Measurements from ENCODE around the gene HIGD1A.

HIGD1A gene

DNA sequence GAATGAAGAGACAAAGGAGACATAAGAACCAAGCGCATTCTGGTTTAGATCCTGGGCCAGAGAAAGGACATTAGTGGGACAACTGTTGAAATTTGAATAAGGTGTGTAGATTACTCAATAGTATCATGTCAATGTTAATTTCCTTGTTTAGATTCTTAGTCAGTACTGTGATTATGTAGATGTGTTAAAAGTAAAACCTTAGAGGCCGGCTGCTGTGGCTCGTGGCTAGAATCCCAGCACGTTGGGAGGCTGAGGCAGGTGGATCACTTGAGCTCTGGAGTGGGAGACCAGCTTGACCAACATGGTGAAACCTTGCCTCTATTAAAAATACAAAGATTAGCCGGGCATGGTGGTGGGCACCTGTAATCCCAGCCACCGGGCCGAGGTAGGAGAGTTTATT is 44.7 kb upstream of the HIGD1A start:
- TF ChIP-seq, protein P1, sequence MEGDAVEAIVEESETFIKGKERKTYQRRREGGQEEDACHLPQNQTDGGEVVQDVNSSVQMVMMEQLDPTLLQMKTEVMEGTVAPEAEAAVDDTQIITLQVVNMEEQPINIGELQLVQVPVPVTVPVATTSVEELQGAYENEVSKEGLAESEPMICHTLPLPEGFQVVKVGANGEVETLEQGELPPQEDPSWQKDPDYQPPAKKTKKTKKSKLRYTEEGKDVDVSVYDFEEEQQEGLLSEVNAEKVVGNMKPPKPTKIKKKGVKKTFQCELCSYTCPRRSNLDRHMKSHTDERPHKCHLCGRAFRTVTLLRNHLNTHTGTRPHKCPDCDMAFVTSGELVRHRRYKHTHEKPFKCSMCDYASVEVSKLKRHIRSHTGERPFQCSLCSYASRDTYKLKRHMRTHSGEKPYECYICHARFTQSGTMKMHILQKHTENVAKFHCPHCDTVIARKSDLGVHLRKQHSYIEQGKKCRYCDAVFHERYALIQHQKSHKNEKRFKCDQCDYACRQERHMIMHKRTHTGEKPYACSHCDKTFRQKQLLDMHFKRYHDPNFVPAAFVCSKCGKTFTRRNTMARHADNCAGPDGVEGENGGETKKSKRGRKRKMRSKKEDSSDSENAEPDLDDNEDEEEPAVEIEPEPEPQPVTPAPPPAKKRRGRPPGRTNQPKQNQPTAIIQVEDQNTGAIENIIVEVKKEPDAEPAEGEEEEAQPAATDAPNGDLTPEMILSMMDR (conservative IDR thresholded peaks at IDR 0.05; ENCODE audit: low read depth): no peak
- ChIA-PET CTCF (no interaction called here), POLR2A (ENCODE audit: low non-redundant PET) (no interaction called here)
- DNase-seq (ENCODE audit: low spot score): no peak
- H3K27ac ChIP-seq: no peak overlapping the region

DNA sequence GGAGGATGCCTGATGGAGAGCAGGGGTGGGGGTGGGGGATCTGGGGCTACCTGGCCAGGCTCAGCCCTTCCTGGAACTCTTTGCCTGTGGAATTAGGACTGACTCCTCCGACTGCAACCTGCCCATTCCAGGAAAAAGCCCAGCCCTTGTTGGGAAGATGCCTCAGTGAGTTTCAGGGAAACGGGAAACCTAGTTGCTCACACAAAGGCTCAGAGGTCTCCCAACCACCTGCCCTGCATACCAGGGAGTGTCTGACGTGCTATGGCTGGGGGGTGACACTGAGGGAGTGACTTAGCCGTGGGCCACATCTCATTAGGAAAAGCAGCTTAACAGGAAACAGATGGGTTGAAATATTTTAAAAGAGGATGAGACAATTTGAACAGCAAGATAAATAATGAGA is 43.4 kb upstream of the HIGD1A start:
- ChIA-PET CTCF (no interaction called here), POLR2A (ENCODE audit: low non-redundant PET) (no interaction called here)

DNA sequence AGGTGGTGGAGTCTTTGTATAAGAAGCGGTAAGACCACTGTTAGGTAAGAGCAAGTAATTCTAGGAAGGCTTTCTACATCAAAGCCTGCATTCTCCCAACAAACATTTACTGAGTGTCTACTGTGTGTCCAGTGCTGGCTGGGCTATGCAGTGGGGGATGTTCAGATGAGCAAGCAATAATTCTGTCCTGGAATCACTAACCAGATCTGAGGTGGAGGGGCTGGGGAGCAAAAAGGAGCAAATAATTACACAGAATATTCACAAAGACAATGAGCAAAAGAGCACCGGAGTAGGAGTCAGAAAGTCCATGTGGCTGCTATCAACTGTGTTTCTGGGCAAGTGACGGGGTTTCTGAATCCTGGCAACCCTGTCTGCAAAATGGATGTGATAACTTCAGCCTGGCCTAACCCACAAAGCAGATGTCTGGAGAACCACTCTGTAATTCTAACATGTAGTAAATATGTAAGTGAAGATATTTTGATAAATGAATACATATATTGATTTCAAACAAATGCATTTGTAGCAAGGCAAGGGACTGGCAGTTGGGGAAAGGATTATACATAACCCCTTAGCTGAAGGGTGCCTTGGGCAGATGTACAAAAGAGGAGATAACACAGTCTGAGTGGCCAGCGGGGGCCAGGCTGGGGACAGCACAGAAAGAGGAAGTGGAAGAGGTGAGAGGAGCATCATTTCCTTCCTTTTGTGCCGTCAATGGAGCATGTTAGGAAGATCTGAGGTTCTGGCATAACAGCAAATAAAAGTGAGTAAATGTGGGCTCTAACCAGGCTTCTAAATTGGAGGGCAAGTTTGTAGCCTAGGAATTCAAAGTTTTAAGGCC is 42.6 kb upstream of the HIGD1A start:
- ChIA-PET CTCF (interaction anchor here (0.5 kb wide), 1 partner anchor 289 kb away, joined by 4 read pairs; no protein-coding TSS in a partner anchor), POLR2A (ENCODE audit: low non-redundant PET) (no interaction called here)
- DNase-seq (ENCODE audit: low spot score): no peak
- TF ChIP-seq, protein P1 (conservative IDR thresholded peaks at IDR 0.05; ENCODE audit: low read depth): no peak
- H3K27ac ChIP-seq: no peak overlapping the region

More for the DNA sequence above, 43.4 kb upstream of the HIGD1A start:
- TF ChIP-seq, protein P1 (conservative IDR thresholded peaks at IDR 0.05; ENCODE audit: low read depth): no peak
- no peak for DNase-seq (ENCODE audit: low spot score)
- H3K27ac ChIP-seq: no peak overlapping the region

DNA sequence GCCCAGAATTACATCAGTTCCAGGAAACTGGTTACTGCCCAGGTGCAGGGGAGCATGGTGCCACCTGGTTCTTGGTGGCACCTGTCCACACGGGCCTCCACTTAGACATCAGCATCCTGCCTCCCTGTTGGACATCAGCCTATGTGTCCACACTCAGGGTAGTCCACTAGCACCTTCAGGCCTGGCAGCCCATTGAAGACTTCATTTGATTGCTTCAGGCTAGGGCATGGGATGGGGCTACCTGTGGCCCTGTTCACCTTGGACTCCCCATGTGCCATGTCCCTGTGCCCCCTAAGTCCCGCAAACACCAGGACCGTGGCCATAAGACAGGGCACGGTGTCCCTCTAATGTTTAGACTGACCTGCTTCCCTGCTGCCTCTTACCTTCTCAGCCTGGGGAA is 40.5 kb upstream of the HIGD1A start:
- ChIA-PET POLR2A (ENCODE audit: low non-redundant PET) (no interaction called here), CTCF (no interaction called here)
- TF ChIP-seq, protein P1 (conservative IDR thresholded peaks at IDR 0.05; ENCODE audit: low read depth): no peak
- DNase-seq (ENCODE audit: low spot score): no peak
- no peak overlapping the region for H3K27ac ChIP-seq

DNA sequence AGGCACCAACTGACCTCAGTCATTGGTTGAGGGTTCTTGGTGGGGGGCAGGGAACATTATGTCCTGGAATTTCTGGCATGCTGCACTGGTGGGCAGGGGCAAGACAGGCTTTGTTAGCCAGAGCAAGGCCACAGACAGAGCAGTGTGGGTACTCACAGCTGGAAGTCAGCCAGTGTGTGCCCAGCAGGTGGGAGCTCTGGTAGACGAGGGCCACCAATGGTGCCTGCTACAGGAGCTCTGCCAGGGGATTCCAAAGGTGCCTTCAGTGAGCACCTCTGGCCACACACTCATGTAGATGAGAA is 40.1 kb upstream of the HIGD1A start:
- TF ChIP-seq, protein P1 (conservative IDR thresholded peaks at IDR 0.05; ENCODE audit: low read depth): no peak
- CTCF ChIA-PET: no interaction called here
- POLR2A ChIA-PET (ENCODE audit: low non-redundant PET): no interaction called here
- no peak overlapping the region for H3K27ac ChIP-seq
- no peak for DNase-seq (ENCODE audit: low spot score)

DNA sequence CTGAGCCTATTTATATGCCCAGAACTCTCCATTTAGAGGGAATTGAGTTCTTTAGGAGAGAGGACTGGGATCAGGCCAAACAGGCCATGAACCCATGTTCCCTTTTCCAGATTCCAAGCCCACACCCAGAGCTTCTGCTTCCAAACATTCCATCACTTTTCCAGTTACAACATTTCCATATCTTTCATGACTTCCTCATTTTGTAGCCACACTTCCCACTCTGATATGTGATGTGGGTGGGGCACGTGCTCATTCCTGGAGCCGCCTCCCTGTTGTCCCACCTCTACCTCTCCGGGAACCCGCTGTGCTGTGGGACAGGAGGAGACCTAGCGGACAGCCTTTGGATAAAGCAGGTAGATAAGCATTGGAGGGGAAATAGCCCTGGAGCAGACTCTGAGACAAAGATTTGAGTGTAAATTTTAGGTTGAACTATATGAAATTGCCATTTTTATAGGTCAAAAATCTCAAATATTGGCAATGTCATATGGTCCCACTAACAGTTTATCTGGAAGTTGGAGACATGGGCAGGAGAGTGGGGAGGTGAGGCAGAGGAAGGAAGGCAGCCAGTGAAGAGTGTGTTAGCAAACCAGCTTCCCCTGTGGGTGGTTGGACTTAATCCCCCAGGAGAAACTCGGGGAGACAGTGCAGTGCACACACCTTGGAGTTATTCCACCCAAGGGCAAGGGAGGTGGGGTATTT is 39.6 kb upstream of the HIGD1A start:
- ChIA-PET POLR2A (ENCODE audit: low non-redundant PET) (no interaction called here), CTCF (no interaction called here)
- no peak overlapping the region for H3K27ac ChIP-seq
- TF ChIP-seq, protein P1 (conservative IDR thresholded peaks at IDR 0.05; ENCODE audit: low read depth): no peak
- DNase-seq (ENCODE audit: low spot score): no peak
